ENCODE data around the gene RABGEF1. TPM values are rescaled to one million over a fixed set of nuclear protein-coding genes. Genes with fewer than 3 reads are reported as not detected.

RABGEF1 gene
- total and polyA plus RNA-seq, 3 donors from 2014 or later: 62.5 to 78.4 (median 70.2) TPM

- Histone ChIP-seq H3K36me3 (ENCODE audit: low read depth, missing control alignments) (no peaks in the 10 kb centered on the region), H3K4me1 (peaks cover 23% of the 10 kb centered on the region), H3K4me3 (no peak overlapping the region), H3K27me3 (no peaks in the 10 kb centered on the region), H3K9me3 (no peaks in the 10 kb centered on the region), H3K27ac (no peak overlapping the region)
- whole genome bisulfite sequencing, 2 donors: 88 to 93% methylated on average over 9 of the region's 9 CpGs
- TF ChIP-seq CTCF (IDR thresholded peaks at IDR 0.05) (no peak), POLR2A (IDR thresholded peaks at IDR 0.05) (no peak)
- intact Hi-C loops (cut with DNase I; ENCODE audit: low total_unique reads): no loop called here
- no peak for DNase-seq
Observed at GRCh38 chr7:66743920-66744319, 3.4 kb downstream of the RABGEF1 start.

GRCh38 chr7:66747385-66747784 is 6.9 kb downstream of the RABGEF1 start:
- Histone ChIP-seq H3K9me3 (no peaks in the 10 kb centered on the region), H3K27me3 (no peaks in the 10 kb centered on the region), H3K4me3 (no peak overlapping the region), H3K4me1 (peaks cover 22% of the 10 kb centered on the region), H3K27ac (peak overlapping the region in 1 of 2 donors; percentile 55), H3K36me3 (ENCODE audit: low read depth, missing control alignments) (no peaks in the 10 kb centered on the region)
- 72 to 74% methylated on average over 2 of the region's 2 CpGs for WGBS, 2 donors
- intact Hi-C loops (cut with DNase I; ENCODE audit: low total_unique reads): no loop called here
- TF ChIP-seq CTCF (IDR thresholded peaks at IDR 0.05) (no peak), POLR2A (IDR thresholded peaks at IDR 0.05) (no peak)
- no peak for DNase-seq

GRCh38 chr7:66747881-66748511 is 7.5 kb downstream of the RABGEF1 start:
- intact Hi-C loops (cut with DNase I; ENCODE audit: low total_unique reads): no loop called here
- DNase-seq: no peak

DNA sequence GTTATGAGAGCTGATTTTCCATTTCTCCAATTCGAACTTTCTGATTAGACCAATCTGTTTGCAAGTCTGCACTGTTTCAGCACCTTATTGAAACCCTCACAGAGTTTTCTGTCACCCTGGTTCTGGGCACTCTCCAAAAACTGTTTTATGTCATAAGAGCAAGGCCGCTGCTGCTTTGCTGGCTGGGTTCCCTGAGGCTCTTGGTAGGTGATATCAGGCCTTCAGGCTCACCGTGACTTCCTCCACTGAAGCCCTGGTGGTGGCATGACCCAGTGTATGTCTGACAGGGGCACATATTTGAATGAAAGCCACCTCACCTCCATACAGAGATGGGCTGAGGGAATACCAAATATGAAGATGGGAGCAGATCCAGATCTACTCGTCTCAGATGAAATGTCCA is 8.3 kb downstream of the RABGEF1 start:
- no peak overlapping the region for H3K4me3 ChIP-seq
- no peaks in the 10 kb centered on the region for H3K27me3 ChIP-seq
- DNase-seq: peak; percentile 83
- 36 to 52% methylated on average over 4 of the region's 4 CpGs for WGBS, 2 donors
- no peak overlapping the region for H3K27ac ChIP-seq
- intact Hi-C loops (cut with DNase I; ENCODE audit: low total_unique reads): no loop called here
- peaks cover 21% of the 10 kb centered on the region for H3K4me1 ChIP-seq
- no peaks in the 10 kb centered on the region for H3K36me3 ChIP-seq (ENCODE audit: low read depth, missing control alignments)
- no peaks in the 10 kb centered on the region for H3K9me3 ChIP-seq
- no peak for TF ChIP-seq CTCF (IDR thresholded peaks at IDR 0.05)
- TF ChIP-seq POLR2A (IDR thresholded peaks at IDR 0.05): no peak

More at GRCh38 chr7:66747881-66748511, 7.5 kb downstream of the RABGEF1 start:
- Histone ChIP-seq H3K36me3 (ENCODE audit: low read depth, missing control alignments) (no peaks in the 10 kb centered on the region), H3K27me3 (no peaks in the 10 kb centered on the region), H3K4me1 (peaks cover 21% of the 10 kb centered on the region), H3K4me3 (no peak overlapping the region), H3K9me3 (no peaks in the 10 kb centered on the region), H3K27ac (peak overlapping the region in 1 of 2 donors; percentile 55)
- 38 to 48% methylated on average over 10 of the region's 10 CpGs for WGBS, 2 donors
- TF ChIP-seq POLR2A (IDR thresholded peaks at IDR 0.05) (no peak), CTCF (IDR thresholded peaks at IDR 0.05) (no peak)

GRCh38 chr7:66751945-66752344 is 11.4 kb downstream of the RABGEF1 start:
- H3K27me3 ChIP-seq: no peaks in the 10 kb centered on the region
- no peaks in the 10 kb centered on the region for H3K36me3 ChIP-seq (ENCODE audit: low read depth, missing control alignments)
- no peak overlapping the region for H3K4me3 ChIP-seq
- intact Hi-C loops (cut with DNase I; ENCODE audit: low total_unique reads): no loop called here
- H3K9me3 ChIP-seq: no peaks in the 10 kb centered on the region
- H3K27ac ChIP-seq: no peak overlapping the region
- DNase-seq: no peak
- peaks cover 31% of the 10 kb centered on the region for H3K4me1 ChIP-seq
- WGBS, 2 donors: 85 to 96% methylated on average over 8 of the region's 8 CpGs
- TF ChIP-seq POLR2A (IDR thresholded peaks at IDR 0.05) (no peak), CTCF (IDR thresholded peaks at IDR 0.05) (no peak)

Measured in testis (tissue), 3 donors.